WI38 (cell line): ENCODE data around the gene STAG3.
"Not testable (repeated sequence)": the region's sequence is repeated elsewhere in the genome, so short reads cannot be mapped to it uniquely, and the experiment has no call there.

Experiments
- H3K4me3 ChIP-seq: 2 replicates; pipeline ENCODE4 v1.5.1; 2011; ENCODE audit warnings: low read depth, mild to moderate bottlenecking, control low read depth, low read length
- CTCF ChIP-seq: IDR thresholded peaks from 2 replicates; pipeline ENCODE4 v1.5.1; 2012; ENCODE audit warnings: low read depth, mild to moderate bottlenecking, control low read depth, low read length

The STAG3 gene

GRCh38 chr7:100177045-100178001, at the start of gene STAG3, which contains the start of gene GPC2:
Gene STAG3 (plus strand): TSS chr7:100177918. CDS start chr7:100180557, 2,639 bp downstream.
Gene GPC2 (minus strand): TSS chr7:100177381. CDS start chr7:100177199, 182 bp downstream.
- H3K4me3 ChIP-seq, result peak within 1 kb of the TSS; percentile 86

GRCh38 chr7:100128637-100128963, 49.1 kb upstream of the STAG3 start:
- TF ChIP-seq CTCF, result no peak
- no peak overlapping the region for H3K4me3 ChIP-seq

More at GRCh38 chr7:100177045-100178001, at the start of gene STAG3, which contains the start of gene GPC2:
- no peak for TF ChIP-seq CTCF

GRCh38 chr7:100130220-100130607, 47.5 kb upstream of the STAG3 start:
- H3K4me3 ChIP-seq, result not testable (repeated sequence)

GRCh38 chr7:100130608-100131453, 46.9 kb upstream of the STAG3 start:
- no peak overlapping the region for H3K4me3 ChIP-seq
- peak; percentile 61; the same call in 1 of the 2 replicates for TF ChIP-seq CTCF

GRCh38 chr7:100132126-100132525, 45.6 kb upstream of the STAG3 start:
- H3K4me3 ChIP-seq, result no peak overlapping the region
- TF ChIP-seq CTCF, result no peak

GRCh38 chr7:100132697-100133151, 45.0 kb upstream of the STAG3 start:
- H3K4me3 ChIP-seq, result no peak overlapping the region
- TF ChIP-seq CTCF, result peak; percentile 91

- no peak for TF ChIP-seq CTCF
- H3K4me3 ChIP-seq, result no peak overlapping the region
These were observed 39.6 kb upstream of the STAG3 start for GRCh38 chr7:100137851-100138760.
